Fibroblast of villous mesenchyme (primary cell): ENCODE results near the gene ATXN7. TPM values are rescaled to one million over a fixed set of nuclear protein-coding genes. Genes with fewer than 3 reads are reported as not detected.

Source experiments
- DNase-seq: peaks from one replicate; pipeline ENCODE4 v3.0.0-alpha.2; 2010; ENCODE audit warnings: low read depth
- H3K4me3 ChIP-seq: 2 replicates; pipeline ENCODE4 v1.5.1; 2011; ENCODE audit warnings: low read depth, mild to moderate bottlenecking, low read length
- CTCF ChIP-seq: IDR thresholded peaks from 2 replicates; pipeline ENCODE4 v1.5.1; 2012; ENCODE audit warnings: low read depth, mild to moderate bottlenecking, low read length; ENCODE audit not compliant: insufficient read depth
- total RNA-seq: library from RNA; depleted of rRNA; stranded (reverse); fragments of >200 nt; gene quantifications from 2 replicates; pipeline ENCODE4 v1.2.3, GENCODE V29; 2012

The ATXN7 gene
- total RNA-seq, 1 donor = 14.7 TPM

DNA sequence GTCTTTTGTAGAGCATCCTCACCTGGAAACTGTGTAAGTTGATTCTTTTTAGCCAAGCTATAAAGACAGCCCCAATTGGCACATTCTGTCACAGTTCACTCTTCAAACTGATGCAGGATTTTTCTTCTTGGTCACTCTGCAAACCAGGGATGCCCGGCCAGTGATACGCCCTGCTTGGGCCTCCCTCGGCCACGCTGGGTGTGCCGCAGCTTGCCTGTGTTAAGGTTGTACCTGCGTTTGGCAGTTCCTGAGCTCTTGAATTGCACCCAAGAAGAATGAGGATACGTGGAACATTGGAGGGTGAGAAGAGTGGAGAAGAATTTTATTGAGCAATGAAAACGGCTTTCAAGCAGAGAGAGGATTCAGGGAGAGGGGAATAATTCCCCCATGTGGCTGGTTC lies 109.7 kb downstream of the ATXN7 start:
- H3K4me3 ChIP-seq = no peak overlapping the region
- TF ChIP-seq CTCF = no peak
- DNase-seq = no peak

GRCh38 chr3:63974451-63974850 lies 110.8 kb downstream of the ATXN7 start:
- no peak for DNase-seq
- H3K4me3 ChIP-seq = no peak overlapping the region
- no peak for TF ChIP-seq CTCF

- no peak overlapping the region for H3K4me3 ChIP-seq
- no peak for TF ChIP-seq CTCF
- DNase-seq = peak; percentile 50
Observed at GRCh38 chr3:63975723-63976122, 112.1 kb downstream of the ATXN7 start.

- H3K4me3 ChIP-seq = no peak overlapping the region
- peak; percentile 98 for DNase-seq
- no peak for TF ChIP-seq CTCF
Observed at GRCh38 chr3:63976161-63976871, 112.6 kb downstream of the ATXN7 start.

GRCh38 chr3:63976872-63977200 lies 113.2 kb downstream of the ATXN7 start:
- no peak for TF ChIP-seq CTCF
- DNase-seq = no peak
- H3K4me3 ChIP-seq = no peak overlapping the region

- DNase-seq = no peak
- TF ChIP-seq CTCF = no peak
- no peak overlapping the region for H3K4me3 ChIP-seq
Observed at GRCh38 chr3:63977893-63978292, 114.2 kb downstream of the ATXN7 start.
